BLaER1 (cell line): ENCODE measurements around the gene PRRC2C.
"Not testable (repeated sequence)": the region's sequence is repeated elsewhere in the genome, so short reads cannot be mapped to it uniquely, and the experiment has no call there.

Experiments used
- H3K27ac ChIP-seq: shearing (Covaris generic); formaldehyde crosslinking; 2 replicates; pipeline ENCODE4 v1.8.1; 2022
- H3K27me3 ChIP-seq: shearing (Covaris generic); formaldehyde crosslinking; 2 replicates; pipeline ENCODE4 v1.8.1; 2022
- H3K36me3 ChIP-seq: shearing (Covaris generic); formaldehyde crosslinking; 2 replicates; pipeline ENCODE4 v1.8.1; 2022
- H3K4me1 ChIP-seq: shearing (Covaris generic); formaldehyde crosslinking; 2 replicates; pipeline ENCODE4 v1.8.1; 2022
- H3K4me2 ChIP-seq: shearing (Covaris generic); formaldehyde crosslinking; 2 replicates; pipeline ENCODE4 v1.8.1; 2022
- H3K4me3 ChIP-seq: shearing (Covaris generic); formaldehyde crosslinking; 2 replicates; pipeline ENCODE4 v1.8.1; 2022
- H3K9ac ChIP-seq: shearing (Covaris generic); formaldehyde crosslinking; 2 replicates; pipeline ENCODE4 v1.8.1; 2022
- H3K9me3 ChIP-seq: shearing (Covaris generic); formaldehyde crosslinking; 2 replicates; pipeline ENCODE4 v1.8.1; 2022
- H4K20me1 ChIP-seq: shearing (Covaris generic); formaldehyde crosslinking; 2 replicates; pipeline ENCODE4 v1.8.1; 2022
- Cebpa-rat ChIP-seq: shearing (Covaris generic); IDR thresholded peaks from 2 replicates; pipeline ENCODE4 v1.8.1; 2022

PRRC2C gene

DNA sequence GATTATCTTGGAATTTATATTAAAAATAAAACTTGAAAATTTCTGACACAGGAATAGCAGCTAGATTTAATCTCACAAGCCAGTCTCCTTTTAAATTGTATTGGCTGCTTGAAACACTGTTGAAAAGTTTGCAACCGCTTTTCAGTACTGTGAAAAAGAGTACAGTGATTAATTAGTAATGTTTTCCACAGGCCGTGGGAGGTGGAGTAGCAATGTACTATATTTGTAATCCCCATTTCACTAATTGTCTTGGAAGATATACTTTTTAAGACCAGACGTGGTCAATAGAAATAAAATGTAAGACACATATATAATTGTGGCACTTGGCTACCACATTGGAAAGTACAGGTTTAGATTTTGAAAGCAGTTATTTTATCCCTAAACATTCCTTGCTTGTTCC is 95.9 kb downstream of the PRRC2C start:
- H3K9ac ChIP-seq: no peak overlapping the region
- no peak overlapping the region for H3K27ac ChIP-seq
- no peaks in the 10 kb centered on the region for H3K27me3 ChIP-seq
- no peak overlapping the region for H3K4me2 ChIP-seq
- peaks cover 100% of the 10 kb centered on the region for H3K36me3 ChIP-seq
- no peaks in the 10 kb centered on the region for H3K9me3 ChIP-seq
- peaks cover 44% of the 10 kb centered on the region for H4K20me1 ChIP-seq
- no peak overlapping the region for H3K4me3 ChIP-seq
- H3K4me1 ChIP-seq: no peaks in the 10 kb centered on the region
- TF ChIP-seq Cebpa-rat: no peak

DNA sequence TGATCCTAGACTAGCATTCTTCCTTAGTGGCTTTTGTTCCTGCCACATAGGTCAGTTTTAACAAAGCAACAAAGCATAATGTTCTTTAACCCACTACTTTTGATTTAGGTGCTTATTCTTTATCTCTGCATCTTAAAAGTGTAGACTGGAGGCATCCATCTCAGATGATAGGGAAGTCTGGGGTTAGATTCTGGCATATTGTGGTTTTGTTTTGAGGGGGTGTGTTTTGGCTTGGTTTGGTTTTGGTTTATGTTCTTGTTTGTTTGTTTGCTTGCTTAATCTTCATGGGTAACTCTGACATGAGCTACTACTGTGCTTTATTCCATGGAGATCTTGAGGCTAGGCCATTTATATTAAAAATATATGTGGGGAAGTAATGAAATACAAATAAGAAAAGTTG is 96.4 kb downstream of the PRRC2C start:
- Histone ChIP-seq H3K36me3 (peaks cover 100% of the 10 kb centered on the region), H3K9me3 (no peaks in the 10 kb centered on the region), H3K4me2 (no peak overlapping the region), H4K20me1 (peaks cover 41% of the 10 kb centered on the region), H3K4me1 (no peaks in the 10 kb centered on the region), H3K27ac (no peak overlapping the region), H3K4me3 (no peak overlapping the region), H3K9ac (no peak overlapping the region), H3K27me3 (no peaks in the 10 kb centered on the region)
- TF ChIP-seq Cebpa-rat: no peak

DNA sequence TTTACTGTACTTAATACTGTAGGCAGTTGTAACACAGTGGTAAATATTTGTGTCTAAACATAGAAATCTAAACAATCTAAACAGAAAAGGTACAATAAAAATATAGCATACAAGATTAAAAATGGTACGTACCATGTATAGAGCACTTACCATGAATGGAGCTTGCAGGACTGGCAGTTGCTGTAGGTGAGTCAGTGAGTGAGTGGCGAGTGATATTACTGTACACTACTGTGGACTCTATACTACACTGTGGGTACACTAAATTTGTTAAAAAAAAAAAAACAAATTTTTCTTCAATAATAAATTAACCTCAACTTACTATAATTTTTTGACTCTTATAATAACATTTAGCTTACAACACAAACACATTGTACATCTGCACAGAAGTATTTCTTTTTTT is 97.3 kb downstream of the PRRC2C start:
- Histone ChIP-seq H4K20me1 (peaks cover 39% of the 10 kb centered on the region), H3K36me3 (peaks cover 100% of the 10 kb centered on the region)
- no peak for TF ChIP-seq Cebpa-rat

DNA sequence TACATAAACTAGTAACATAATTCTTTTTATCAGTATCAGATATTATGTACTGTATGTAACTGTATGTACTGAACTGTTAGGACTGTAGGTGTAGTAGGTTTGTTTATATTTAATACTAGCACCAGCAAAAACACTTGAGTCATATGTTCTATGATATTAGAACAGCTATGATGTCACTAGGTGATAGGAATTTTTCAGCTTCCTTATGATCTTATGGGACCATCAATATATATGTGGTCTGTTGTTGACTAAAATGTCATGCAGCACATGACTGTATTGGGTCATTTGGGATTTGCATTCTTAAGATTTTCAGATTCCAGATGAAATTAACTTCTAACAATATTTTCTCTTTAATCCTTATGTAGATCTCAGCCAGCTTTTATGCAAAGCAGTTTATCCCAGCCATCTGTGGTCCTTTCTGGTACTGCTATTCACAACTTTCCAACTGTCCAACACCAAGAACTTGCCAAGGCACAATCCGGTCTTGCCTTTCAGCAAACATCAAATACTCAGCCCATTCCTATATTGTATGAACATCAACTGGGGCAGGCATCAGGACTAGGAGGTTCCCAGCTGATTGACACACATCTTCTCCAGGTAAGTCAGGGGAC is 98.4 kb downstream of the PRRC2C start:
- Histone ChIP-seq H3K36me3 (peaks cover 100% of the 10 kb centered on the region), H3K4me2 (no peak overlapping the region), H3K27ac (no peak overlapping the region), H3K9ac (no peak overlapping the region), H3K4me1 (no peaks in the 10 kb centered on the region), H3K9me3 (no peaks in the 10 kb centered on the region), H4K20me1 (peaks cover 39% of the 10 kb centered on the region), H3K27me3 (no peaks in the 10 kb centered on the region), H3K4me3 (no peak overlapping the region)
- no peak for TF ChIP-seq Cebpa-rat

More for the DNA sequence above, 97.3 kb downstream of the PRRC2C start:
- H3K9ac ChIP-seq: no peak overlapping the region
- H3K27me3 ChIP-seq: no peaks in the 10 kb centered on the region
- H3K4me3 ChIP-seq: no peak overlapping the region
- no peaks in the 10 kb centered on the region for H3K9me3 ChIP-seq
- no peaks in the 10 kb centered on the region for H3K4me1 ChIP-seq
- no peak overlapping the region for H3K27ac ChIP-seq
- H3K4me2 ChIP-seq: no peak overlapping the region

DNA sequence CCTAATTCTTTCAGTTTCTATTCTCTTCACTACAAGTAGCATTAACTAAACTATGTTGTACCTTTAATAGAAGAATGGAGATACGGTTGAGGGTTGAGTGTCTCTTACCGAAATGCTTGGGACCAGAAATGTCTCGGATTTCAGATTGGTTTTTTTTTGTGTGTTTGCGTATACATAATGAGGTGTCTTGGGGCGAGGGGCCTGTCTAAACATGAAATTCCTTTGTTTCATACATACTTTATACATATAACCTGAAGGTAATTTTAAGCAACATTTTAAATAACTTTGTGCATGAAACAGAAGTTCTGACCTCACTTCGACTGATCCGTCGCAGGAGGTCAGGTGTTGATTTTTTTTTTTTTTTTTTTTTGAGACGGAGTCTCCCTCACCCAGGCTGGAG is 100.4 kb downstream of the PRRC2C start:
- Histone ChIP-seq H3K9ac (no peak overlapping the region), H3K36me3 (peaks cover 100% of the 10 kb centered on the region), H4K20me1 (peaks cover 27% of the 10 kb centered on the region; the same call in 1 of the 2 replicates), H3K27ac (no peak overlapping the region), H3K27me3 (no peaks in the 10 kb centered on the region), H3K4me3 (no peak overlapping the region), H3K9me3 (no peaks in the 10 kb centered on the region), H3K4me1 (no peaks in the 10 kb centered on the region), H3K4me2 (no peak overlapping the region)
- TF ChIP-seq Cebpa-rat: no peak

DNA sequence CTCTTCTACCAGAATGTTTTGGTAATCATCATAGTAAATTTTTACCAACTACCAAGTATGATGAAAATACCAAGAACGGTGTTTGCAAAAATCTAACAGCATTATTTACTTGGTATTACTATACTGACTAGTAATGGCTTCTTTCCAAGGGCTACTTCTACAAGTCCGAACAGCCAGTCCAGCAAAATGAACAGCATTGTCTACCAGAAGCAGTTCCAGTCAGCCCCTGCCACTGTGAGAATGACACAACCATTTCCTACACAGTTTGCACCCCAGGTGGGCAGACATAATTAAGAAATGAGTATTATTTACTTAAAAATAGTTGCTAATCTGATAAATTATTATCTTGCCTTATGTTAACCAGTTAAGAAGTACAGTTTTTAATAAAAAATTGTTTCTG is 102.9 kb downstream of the PRRC2C start:
- Histone ChIP-seq H3K9ac (no peak overlapping the region), H3K9me3 (no peaks in the 10 kb centered on the region), H3K36me3 (peaks cover 100% of the 10 kb centered on the region), H4K20me1 (0 out of 2 replicates have a peak, but pooled peaks cover 2% of the 10 kb centered on the region), H3K27ac (no peak overlapping the region), H3K4me1 (no peaks in the 10 kb centered on the region), H3K27me3 (no peaks in the 10 kb centered on the region), H3K4me2 (no peak overlapping the region), H3K4me3 (no peak overlapping the region)
- TF ChIP-seq Cebpa-rat: no peak

DNA sequence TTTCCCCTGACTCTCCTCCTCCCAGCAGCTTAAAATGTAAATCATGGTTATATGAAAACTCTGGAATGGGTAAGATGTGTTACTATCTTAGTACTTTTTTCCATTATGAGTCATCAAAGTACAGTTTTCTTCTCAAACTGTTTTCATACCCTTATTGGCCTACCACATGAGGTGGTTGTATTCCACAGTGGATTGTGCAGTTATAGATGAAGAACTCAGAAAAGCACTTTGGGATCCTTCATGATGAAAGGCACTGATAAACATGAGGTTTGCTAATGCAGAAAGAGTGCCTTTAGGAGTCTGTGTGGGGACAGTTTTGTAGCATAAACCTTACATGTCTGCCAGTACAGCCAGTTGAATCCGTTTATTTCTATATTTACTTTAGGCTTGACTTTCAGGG is 104.7 kb downstream of the PRRC2C start:
- no peak overlapping the region for H3K9ac ChIP-seq
- no peak overlapping the region for H3K4me3 ChIP-seq
- H3K4me2 ChIP-seq: no peak overlapping the region
- no peaks in the 10 kb centered on the region for H3K4me1 ChIP-seq
- H3K27ac ChIP-seq: no peak overlapping the region
- no peaks in the 10 kb centered on the region for H4K20me1 ChIP-seq
- H3K9me3 ChIP-seq: no peaks in the 10 kb centered on the region
- no peaks in the 10 kb centered on the region for H3K27me3 ChIP-seq
- H3K36me3 ChIP-seq: peaks cover 100% of the 10 kb centered on the region
- no peak for TF ChIP-seq Cebpa-rat

DNA sequence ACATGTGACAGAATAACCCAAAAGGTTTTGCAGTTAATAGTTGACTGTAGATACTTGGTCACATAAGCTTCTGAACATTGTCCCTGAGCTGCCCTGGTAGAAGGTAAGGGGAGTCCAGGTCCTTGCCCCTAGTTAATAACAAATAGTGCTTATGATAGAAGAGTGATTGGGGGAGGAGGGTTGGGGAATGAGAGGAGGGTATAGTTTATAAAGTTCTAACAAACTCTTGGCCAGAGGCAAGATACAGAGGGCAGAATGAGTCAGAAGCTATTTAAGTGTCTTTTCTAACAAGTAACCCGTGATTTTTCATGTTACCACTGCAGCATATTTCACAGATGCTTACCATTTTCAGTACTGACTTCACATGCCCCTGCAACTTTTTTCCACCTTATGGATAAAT is 110.0 kb downstream of the PRRC2C start:
- Histone ChIP-seq H3K27ac (no peak overlapping the region), H3K27me3 (no peaks in the 10 kb centered on the region), H3K36me3 (peaks cover 66% of the 10 kb centered on the region), H4K20me1 (no peaks in the 10 kb centered on the region), H3K4me2 (no peak overlapping the region), H3K9me3 (no peaks in the 10 kb centered on the region; the same call in 1 of the 2 replicates), H3K9ac (no peak overlapping the region), H3K4me1 (peaks cover 16% of the 10 kb centered on the region), H3K4me3 (no peak overlapping the region)
- no peak for TF ChIP-seq Cebpa-rat

DNA sequence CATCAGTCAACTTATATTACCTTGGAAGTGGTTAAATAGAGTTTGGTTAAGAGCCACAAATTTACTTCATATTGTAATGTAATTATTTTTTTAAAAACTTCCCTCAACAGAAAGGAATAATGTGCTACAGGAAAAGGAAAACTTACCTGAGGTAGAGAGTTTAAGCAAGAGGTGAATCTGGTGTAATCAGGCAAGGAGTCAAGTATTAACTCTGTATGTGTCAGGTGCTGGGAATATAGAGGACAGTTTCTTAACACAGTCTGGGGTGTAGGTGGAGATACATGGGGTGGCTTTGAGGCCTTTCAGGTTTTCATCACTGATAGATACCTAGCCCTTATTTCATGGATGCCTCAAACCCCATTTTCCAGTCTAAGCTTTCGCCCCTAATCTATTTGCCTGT is 110.8 kb downstream of the PRRC2C start:
- peaks cover 58% of the 10 kb centered on the region for H3K36me3 ChIP-seq
- no peak overlapping the region for H3K4me2 ChIP-seq
- no peak for TF ChIP-seq Cebpa-rat
- H3K9me3 ChIP-seq: no peaks in the 10 kb centered on the region; the same call in 1 of the 2 replicates
- no peak overlapping the region for H3K9ac ChIP-seq
- no peak overlapping the region for H3K4me3 ChIP-seq
- H3K27ac ChIP-seq: no peak overlapping the region
- H3K27me3 ChIP-seq: no peaks in the 10 kb centered on the region
- no peaks in the 10 kb centered on the region for H4K20me1 ChIP-seq
- H3K4me1 ChIP-seq: peaks cover 20% of the 10 kb centered on the region

DNA sequence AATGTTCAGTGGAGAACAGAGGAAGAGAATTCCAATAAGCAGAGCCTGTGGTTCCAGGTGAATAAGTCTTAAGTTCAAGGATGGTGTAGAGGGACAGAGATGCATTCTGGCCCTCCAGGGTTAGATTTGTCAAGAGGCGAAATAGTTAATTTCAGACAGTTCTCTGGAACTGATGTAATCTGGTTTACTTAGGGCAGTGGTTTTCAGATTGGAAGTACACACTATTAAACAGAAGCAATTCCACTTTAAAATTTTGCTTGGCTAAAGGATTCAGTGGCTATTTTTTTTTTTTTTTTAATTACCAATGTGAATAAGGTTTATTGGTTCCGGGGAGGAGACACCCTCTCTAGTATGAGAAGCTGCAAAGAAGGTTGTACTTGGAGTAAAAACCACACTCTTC is 111.4 kb downstream of the PRRC2C start:
- no peak overlapping the region for H3K9ac ChIP-seq
- no peaks in the 10 kb centered on the region for H4K20me1 ChIP-seq
- H3K4me3 ChIP-seq: no peak overlapping the region
- TF ChIP-seq Cebpa-rat: no peak
- H3K4me1 ChIP-seq: peaks cover 20% of the 10 kb centered on the region
- no peaks in the 10 kb centered on the region; the same call in 1 of the 2 replicates for H3K9me3 ChIP-seq
- peaks cover 52% of the 10 kb centered on the region for H3K36me3 ChIP-seq
- H3K27ac ChIP-seq: no peak overlapping the region
- H3K27me3 ChIP-seq: no peaks in the 10 kb centered on the region
- no peak overlapping the region for H3K4me2 ChIP-seq

DNA sequence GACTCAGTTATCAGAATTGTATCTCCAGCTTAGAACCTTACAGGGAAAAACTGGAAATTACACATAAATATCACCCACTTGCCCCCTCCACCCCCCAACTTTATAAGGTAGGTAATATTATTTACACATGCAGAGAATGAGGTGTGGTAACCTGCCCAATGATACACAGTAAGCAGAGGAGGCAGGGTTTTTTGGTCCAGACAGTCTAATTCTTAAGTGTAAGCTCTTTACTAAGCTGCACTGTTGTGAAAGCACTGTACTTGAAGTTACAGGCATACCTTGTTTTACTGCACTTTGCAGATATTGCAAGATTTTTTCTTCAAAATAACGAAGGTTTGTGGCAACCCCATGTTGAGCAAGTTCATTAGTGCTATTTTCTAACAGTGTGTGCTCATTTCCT is 111.9 kb downstream of the PRRC2C start:
- Histone ChIP-seq H4K20me1 (no peaks in the 10 kb centered on the region), H3K27ac (no peak overlapping the region), H3K36me3 (peaks cover 47% of the 10 kb centered on the region), H3K4me1 (peaks cover 20% of the 10 kb centered on the region), H3K27me3 (no peaks in the 10 kb centered on the region), H3K9me3 (no peaks in the 10 kb centered on the region; the same call in 1 of the 2 replicates), H3K4me2 (no peak overlapping the region), H3K9ac (no peak overlapping the region), H3K4me3 (no peak overlapping the region)
- no peak for TF ChIP-seq Cebpa-rat

DNA sequence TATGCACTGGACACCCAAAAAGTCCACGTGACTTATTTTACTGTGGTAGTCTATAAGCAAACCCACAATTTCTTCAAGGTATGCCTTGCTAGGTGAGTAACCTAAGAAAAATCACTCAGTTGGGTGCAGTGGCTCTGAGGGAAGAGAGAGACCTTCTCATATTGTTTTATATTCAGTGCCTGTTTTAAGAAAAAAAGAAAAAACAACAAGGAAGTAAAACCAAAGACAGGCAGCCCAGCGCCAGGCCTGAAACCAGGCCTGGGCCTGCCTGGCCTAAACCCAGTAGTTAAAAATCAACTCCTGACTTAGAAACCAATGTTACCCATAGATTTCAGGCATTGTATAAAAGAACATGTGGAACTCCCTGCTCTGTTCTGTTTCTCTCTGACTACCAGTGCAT is 115.0 kb downstream of the PRRC2C start:
- not testable (repeated sequence) for H3K4me2 ChIP-seq, H3K27me3 ChIP-seq, H3K9me3 ChIP-seq, H3K9ac ChIP-seq, H4K20me1 ChIP-seq, H3K4me3 ChIP-seq, H3K27ac ChIP-seq
- H3K4me1 ChIP-seq: peaks cover 20% of the 10 kb centered on the region
- peaks cover 16% of the 10 kb centered on the region for H3K36me3 ChIP-seq
